Stimulated activated CD8-positive, alpha-beta memory T cell treated with anti-CD3 and anti-CD28 coated beads, Interleukin-7, amount 100 ng/mL, for 1 hour (primary cell): ENCODE data around the gene ZNF438.
"Not testable (repeated sequence)": the region's sequence is repeated elsewhere in the genome, so short reads cannot be mapped to it uniquely, and the experiment has no call there.

ENCODE experiments used
- DNase-seq, 2 donors: peaks; one replicate each; pipeline ENCODE4 v3.0.0-alpha.2; 2020; ENCODE audit warnings: low read depth in 2 of 2

ZNF438 gene

GRCh38 chr10:31042670-31043069 lies 11.0 kb upstream of the ZNF438 start:
- DNase-seq, result no peak

- no peak for DNase-seq
These were observed 9.3 kb upstream of the ZNF438 start for GRCh38 chr10:31041011-31041410.

- DNase-seq, result not testable (repeated sequence)
These were observed 7.3 kb upstream of the ZNF438 start for GRCh38 chr10:31039006-31039405.

GRCh38 chr10:31037749-31038148 lies 6.1 kb upstream of the ZNF438 start:
- no peak for DNase-seq

- no peak for DNase-seq
These were observed 4.5 kb upstream of the ZNF438 start for GRCh38 chr10:31036209-31036608.

- no peak for DNase-seq
These were observed 3.7 kb upstream of the ZNF438 start for GRCh38 chr10:31035266-31035798.

GRCh38 chr10:31034098-31034909 lies 2.6 kb upstream of the ZNF438 start:
- no peak for DNase-seq

- DNase-seq, result no peak
These were observed 1.5 kb upstream of the ZNF438 start for GRCh38 chr10:31033147-31033546.

- DNase-seq, result peak; percentile 85 to 90
These were observed 830 bp upstream of the ZNF438 start for GRCh38 chr10:31032258-31033132.

GRCh38 chr10:31031205-31031557 lies 484 bp downstream of the ZNF438 start:
- no peak for DNase-seq

GRCh38 chr10:31030800-31031199 lies 865 bp downstream of the ZNF438 start:
- no peak for DNase-seq

GRCh38 chr10:31030260-31030659 lies 1.4 kb downstream of the ZNF438 start:
- no peak for DNase-seq

GRCh38 chr10:31028081-31028480 lies 3.6 kb downstream of the ZNF438 start:
- no peak for DNase-seq

- not testable (repeated sequence) for DNase-seq
These were observed 5.4 kb downstream of the ZNF438 start for GRCh38 chr10:31026279-31026678.

GRCh38 chr10:31025142-31025541 lies 6.5 kb downstream of the ZNF438 start:
- DNase-seq, result no peak

GRCh38 chr10:31023558-31023957 lies 8.1 kb downstream of the ZNF438 start:
- no peak for DNase-seq

GRCh38 chr10:31020209-31020608 lies 11.5 kb downstream of the ZNF438 start:
- no peak for DNase-seq

- no peak for DNase-seq
These were observed 12.7 kb downstream of the ZNF438 start for GRCh38 chr10:31018962-31019361.

- no peak for DNase-seq
These were observed 13.3 kb downstream of the ZNF438 start for GRCh38 chr10:31018356-31018750.

- DNase-seq, result no peak
These were observed 13.9 kb downstream of the ZNF438 start for GRCh38 chr10:31017534-31018355.

GRCh38 chr10:31014161-31014875 lies 17.3 kb downstream of the ZNF438 start:
- no peak for DNase-seq
